Activated CD4-positive, alpha-beta T cell treated with anti-CD3 and anti-CD28 coated beads, Interleukin-2, amount 10 ng/mL, durations not matched to agents 24 days and 14 days (primary cell): Measurements from ENCODE around the gene PSMA8. TPM values are rescaled to one million over a fixed set of nuclear protein-coding genes. Genes with fewer than 3 reads are reported as not detected.
"Not testable (repeated sequence)": the region's sequence is repeated elsewhere in the genome, so short reads cannot be mapped to it uniquely, and the experiment has no call there.

ENCODE experiments used
- DNase-seq: peaks from one replicate; pipeline ENCODE4 v3.0.0; 2022
- H3K27ac Mint-ChIP-seq: one replicate; pipeline ENCODE4 v1.8.0; 2022; ENCODE audit warnings: mild to moderate bottlenecking, mixed read lengths
- H3K27me3 Mint-ChIP-seq: one replicate; pipeline ENCODE4 v1.8.0; 2022; ENCODE audit warnings: mixed read lengths
- H3K36me3 Mint-ChIP-seq: one replicate; pipeline ENCODE4 v1.8.0; 2022; ENCODE audit warnings: low read depth, mild to moderate bottlenecking, mixed read lengths
- H3K4me1 Mint-ChIP-seq: one replicate; pipeline ENCODE4 v1.8.0; 2021; ENCODE audit warnings: mixed read lengths
- H3K4me3 Mint-ChIP-seq: one replicate; pipeline ENCODE4 v1.8.0; 2022; ENCODE audit warnings: mild to moderate bottlenecking, moderate library complexity, mixed read lengths
- H3K9me3 Mint-ChIP-seq: one replicate; pipeline ENCODE4 v1.8.0; 2021; ENCODE audit warnings: mixed read lengths
- intact Hi-C: fragments of 100-400 bp; cut with micrococcal nuclease; formaldehyde crosslinking; loops from one replicate; pipeline ENCODE4 v1.15.1; 2023
- total RNA-seq: library from RNA; stranded (reverse); gene quantifications from 2 replicates; pipeline ENCODE4 v1.2.3, GENCODE V29; 2022

Gene PSMA8
- total RNA-seq, 1 donor from 2014 or later = 0.93 TPM

DNA sequence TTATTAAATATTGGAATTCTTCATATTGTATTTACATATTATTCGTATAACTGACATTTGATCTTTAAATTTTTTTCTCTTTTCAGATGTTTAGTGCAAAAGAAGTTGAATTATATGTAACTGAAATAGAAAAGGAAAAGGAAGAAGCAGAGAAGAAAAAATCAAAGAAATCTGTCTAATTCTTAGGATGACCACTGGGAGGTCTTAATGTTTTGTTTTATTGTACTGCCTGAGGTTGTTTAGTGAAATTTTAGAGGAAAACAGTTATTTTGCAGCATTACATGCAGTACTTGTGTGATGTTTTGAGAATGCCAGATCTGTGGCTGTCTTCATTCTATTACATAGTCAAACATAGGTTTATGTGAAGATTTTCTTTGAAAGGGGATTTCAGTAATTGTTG lies 58.6 kb downstream of the PSMA8 start:
- H3K36me3 Mint-ChIP-seq = no peaks in the 10 kb centered on the region
- DNase-seq = no peak
- H3K9me3 Mint-ChIP-seq = peaks cover 4% of the 10 kb centered on the region
- no peaks in the 10 kb centered on the region for H3K27me3 Mint-ChIP-seq
- H3K4me1 Mint-ChIP-seq = peaks cover 16% of the 10 kb centered on the region
- no peak overlapping the region for H3K4me3 Mint-ChIP-seq
- H3K27ac Mint-ChIP-seq = no peak overlapping the region
- intact Hi-C loops = loop anchor here (5.0 kb wide), 1 partner anchor 35 kb away; the partner anchor contains the start of gene TAF4B

DNA sequence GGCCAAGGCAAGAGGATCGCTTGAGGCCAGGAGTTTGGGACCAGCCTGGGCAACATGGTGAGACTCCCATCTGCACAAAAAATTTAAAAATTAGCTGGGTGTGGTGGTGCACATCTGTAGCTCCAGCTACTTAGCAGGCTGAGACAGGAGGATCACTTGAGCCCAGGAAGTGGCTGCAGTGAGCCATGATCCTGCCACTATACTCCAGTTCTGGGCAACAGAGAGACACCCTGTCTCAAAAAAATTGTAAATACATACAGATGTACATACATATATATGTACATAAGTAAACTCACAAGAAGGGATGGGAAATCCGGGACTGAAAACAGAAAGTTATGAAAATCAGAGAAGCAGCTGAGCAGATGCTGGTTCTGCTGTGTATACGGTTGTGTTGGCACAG lies 62.9 kb downstream of the PSMA8 start:
- H3K4me3 Mint-ChIP-seq = no peak overlapping the region
- H3K36me3 Mint-ChIP-seq = no peaks in the 10 kb centered on the region
- intact Hi-C loops = no loop called here
- H3K27ac Mint-ChIP-seq = no peak overlapping the region
- DNase-seq = no peak
- peaks cover 5% of the 10 kb centered on the region for H3K4me1 Mint-ChIP-seq
- no peaks in the 10 kb centered on the region for H3K9me3 Mint-ChIP-seq
- no peaks in the 10 kb centered on the region for H3K27me3 Mint-ChIP-seq

DNA sequence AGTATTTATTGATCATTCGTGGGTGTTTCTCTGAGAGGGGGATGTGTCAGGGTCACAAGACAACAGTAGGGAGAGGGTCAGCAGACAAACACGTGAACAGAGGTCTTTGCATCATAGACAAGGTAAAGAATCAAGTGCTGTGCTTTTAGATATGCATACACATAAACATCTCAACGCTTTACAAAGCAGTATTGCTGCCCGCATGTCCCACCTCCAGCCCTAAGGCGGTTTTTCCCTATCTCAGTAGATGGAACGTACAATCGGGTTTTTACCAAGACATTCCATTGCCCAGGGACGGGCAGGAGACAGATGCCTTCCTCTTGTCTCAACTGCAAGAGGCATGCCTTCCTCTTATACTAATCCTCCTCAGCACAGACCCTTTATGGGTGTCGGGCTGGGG lies 68.3 kb downstream of the PSMA8 start:
- H3K4me3 Mint-ChIP-seq, H3K36me3 Mint-ChIP-seq, H3K27ac Mint-ChIP-seq, intact Hi-C loops, H3K4me1 Mint-ChIP-seq, H3K27me3 Mint-ChIP-seq, DNase-seq, H3K9me3 Mint-ChIP-seq: not testable (repeated sequence)

DNA sequence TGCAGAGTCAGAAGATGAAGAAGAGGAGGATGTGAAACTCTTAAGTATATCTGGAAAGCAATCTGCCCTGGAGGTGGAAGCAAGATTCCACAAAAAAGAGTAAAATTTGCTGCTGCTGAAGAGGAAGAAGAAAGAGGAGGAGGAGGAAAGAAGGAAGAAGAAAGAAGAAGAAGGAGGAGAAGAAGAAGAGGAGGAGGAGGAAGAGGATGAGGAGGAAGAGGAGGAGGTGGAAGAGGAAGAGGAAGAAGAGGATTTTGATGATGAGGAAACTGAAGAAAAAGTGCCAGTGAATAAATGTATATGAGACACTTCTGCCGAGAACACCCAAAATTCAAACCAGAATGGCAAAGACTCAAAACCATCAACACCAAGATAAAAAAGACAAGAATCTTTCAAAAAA lies 71.6 kb downstream of the PSMA8 start:
- Mint-ChIP-seq H3K36me3 (no peaks in the 10 kb centered on the region), H3K27me3 (peaks cover 3% of the 10 kb centered on the region), H3K9me3 (peaks cover 3% of the 10 kb centered on the region), H3K27ac (no peak overlapping the region), H3K4me3 (no peak overlapping the region), H3K4me1 (peaks cover 4% of the 10 kb centered on the region)
- DNase-seq = no peak
- intact Hi-C loops = no loop called here

DNA sequence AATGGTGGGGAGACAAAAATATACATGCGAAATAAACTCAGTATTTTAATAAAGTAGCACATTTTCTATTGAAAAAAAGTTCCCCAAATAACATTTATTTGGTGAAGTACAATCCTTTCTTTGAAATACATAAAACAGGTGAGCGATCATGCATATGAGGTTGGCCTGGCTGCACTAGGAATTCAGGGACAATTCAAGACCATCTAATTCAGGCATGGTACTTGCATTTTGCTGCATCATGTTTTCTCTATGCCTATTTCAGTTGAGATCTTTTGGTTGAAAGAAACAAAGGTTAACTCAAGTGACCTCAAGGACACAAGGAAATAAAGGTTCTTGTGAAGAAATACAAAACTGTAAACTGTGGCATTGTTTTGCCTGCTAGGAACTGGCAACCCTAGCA lies 72.8 kb downstream of the PSMA8 start:
- Mint-ChIP-seq H3K9me3 (peaks cover 8% of the 10 kb centered on the region), H3K4me1 (peaks cover 4% of the 10 kb centered on the region), H3K27me3 (peaks cover 3% of the 10 kb centered on the region), H3K4me3 (no peak overlapping the region), H3K27ac (no peak overlapping the region), H3K36me3 (no peaks in the 10 kb centered on the region)
- no peak for DNase-seq
- intact Hi-C loops = no loop called here

DNA sequence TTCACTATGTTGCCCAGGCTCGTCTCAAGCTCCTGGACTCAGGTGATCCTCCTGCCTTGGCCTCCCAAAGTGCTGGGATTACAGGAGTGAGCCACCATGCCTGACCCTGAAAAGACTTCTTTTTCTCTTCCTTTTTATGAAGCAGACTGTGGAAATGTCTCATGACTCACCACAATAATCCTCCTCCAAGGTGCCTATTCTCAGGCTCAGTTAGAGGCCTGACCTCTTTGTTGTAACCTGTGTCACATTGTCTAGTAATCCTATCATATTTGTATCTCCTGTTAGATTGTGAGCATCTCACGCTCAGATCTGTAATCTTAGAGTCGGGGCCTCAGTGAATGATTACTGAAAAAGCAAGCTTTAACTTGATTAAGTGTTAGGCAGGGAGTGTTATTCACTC lies 74.3 kb downstream of the PSMA8 start:
- no peak overlapping the region for H3K4me3 Mint-ChIP-seq
- DNase-seq = no peak
- no peaks in the 10 kb centered on the region for H3K36me3 Mint-ChIP-seq
- peaks cover 4% of the 10 kb centered on the region for H3K4me1 Mint-ChIP-seq
- H3K9me3 Mint-ChIP-seq = peaks cover 10% of the 10 kb centered on the region
- intact Hi-C loops = no loop called here
- H3K27me3 Mint-ChIP-seq = peaks cover 3% of the 10 kb centered on the region
- no peak overlapping the region for H3K27ac Mint-ChIP-seq

DNA sequence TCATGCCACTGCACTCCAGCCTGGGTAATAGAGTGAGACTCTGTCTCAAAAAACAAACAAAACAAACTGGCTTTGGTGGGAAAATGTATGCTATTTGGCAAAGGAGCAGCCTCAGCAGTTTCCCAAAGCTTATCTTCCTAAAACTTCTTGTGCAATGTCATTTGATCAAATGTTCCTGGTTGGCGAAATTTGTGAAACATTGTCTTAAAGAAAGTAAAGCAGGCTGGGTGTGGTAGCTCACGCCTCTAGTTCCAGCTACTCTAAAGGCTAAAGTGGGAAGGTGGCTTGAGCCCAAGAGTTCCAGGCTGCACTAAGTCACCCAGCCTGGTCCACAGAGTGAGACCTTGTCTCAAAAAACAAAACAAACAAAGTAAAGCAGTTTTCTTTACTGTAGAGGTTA lies 75.3 kb downstream of the PSMA8 start:
- peaks cover 4% of the 10 kb centered on the region for H3K4me1 Mint-ChIP-seq
- H3K27me3 Mint-ChIP-seq = peaks cover 3% of the 10 kb centered on the region
- H3K27ac Mint-ChIP-seq = no peak overlapping the region
- DNase-seq = no peak
- H3K4me3 Mint-ChIP-seq = no peak overlapping the region
- H3K36me3 Mint-ChIP-seq = no peaks in the 10 kb centered on the region
- peaks cover 10% of the 10 kb centered on the region for H3K9me3 Mint-ChIP-seq
- intact Hi-C loops = no loop called here

DNA sequence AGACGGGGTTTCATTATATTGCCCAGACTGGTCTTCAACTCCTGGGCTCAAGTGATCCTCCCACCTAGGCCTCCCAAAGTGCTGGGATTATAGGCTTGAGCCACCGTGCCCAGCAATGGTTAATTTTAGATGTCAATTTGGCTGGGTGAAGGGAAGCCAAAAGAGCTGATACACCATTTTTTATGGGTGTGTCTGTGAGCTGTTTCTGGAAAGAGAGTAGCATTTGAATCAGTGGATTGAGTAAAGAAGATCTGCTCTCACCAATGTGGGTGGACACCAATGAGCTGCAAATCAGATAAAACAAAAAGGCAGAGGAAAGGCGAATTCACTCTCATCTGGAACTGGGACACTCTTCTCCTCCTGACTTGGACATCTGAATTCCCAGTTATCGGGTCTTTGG lies 76.5 kb downstream of the PSMA8 start:
- Mint-ChIP-seq H3K4me3 (no peak overlapping the region), H3K9me3 (peaks cover 10% of the 10 kb centered on the region), H3K4me1 (peaks cover 12% of the 10 kb centered on the region), H3K27ac (no peak overlapping the region), H3K36me3 (no peaks in the 10 kb centered on the region), H3K27me3 (peaks cover 1% of the 10 kb centered on the region)
- DNase-seq = no peak
- intact Hi-C loops = no loop called here

DNA sequence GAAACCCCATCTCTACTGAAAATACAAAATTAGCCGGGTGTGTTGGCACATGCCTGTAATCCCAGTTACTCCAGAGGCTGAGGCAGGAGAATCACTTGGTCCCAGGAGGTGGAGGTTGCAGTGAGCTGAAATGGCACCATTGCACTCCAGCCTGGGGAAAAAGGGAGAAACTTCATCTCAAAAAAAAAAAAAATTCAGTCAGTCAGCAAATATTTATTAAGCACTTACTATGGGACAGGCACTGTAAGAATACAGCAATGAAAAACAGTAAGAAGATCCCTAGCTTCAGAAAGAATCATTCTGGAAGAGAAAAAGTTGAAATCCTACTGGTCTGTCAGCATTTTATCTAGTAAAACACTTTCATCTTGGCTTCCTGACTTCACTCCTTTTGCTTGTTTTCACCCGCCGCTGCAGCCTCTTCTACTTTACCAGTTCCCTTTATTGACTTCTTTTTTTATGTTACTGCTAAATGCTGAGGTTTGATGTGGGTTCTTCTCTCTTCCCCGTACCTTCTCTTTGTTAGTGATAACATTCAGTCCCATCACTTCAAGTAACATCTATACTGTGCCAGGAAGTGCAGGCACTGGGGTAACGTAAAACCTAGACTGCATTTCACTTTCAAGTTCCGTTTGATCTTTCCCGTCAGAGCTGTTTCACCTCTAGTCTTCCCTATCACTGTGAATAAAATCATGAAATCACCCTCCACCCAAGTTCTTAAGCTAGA lies 81.7 kb downstream of the PSMA8 start:
- DNase-seq = peak; percentile 88
- H3K36me3 Mint-ChIP-seq = no peaks in the 10 kb centered on the region
- H3K9me3 Mint-ChIP-seq = peaks cover 6% of the 10 kb centered on the region
- H3K4me1 Mint-ChIP-seq = peaks cover 22% of the 10 kb centered on the region
- H3K27ac Mint-ChIP-seq = peak overlapping the region; percentile 91
- intact Hi-C loops = loop anchor here (1.0 to 2.0 kb wide), 2 partner anchors 11 to 17 kb away; partner anchors contain the start of gene TAF4B
- peak overlapping the region; percentile 85 for H3K4me3 Mint-ChIP-seq
- no peaks in the 10 kb centered on the region for H3K27me3 Mint-ChIP-seq

DNA sequence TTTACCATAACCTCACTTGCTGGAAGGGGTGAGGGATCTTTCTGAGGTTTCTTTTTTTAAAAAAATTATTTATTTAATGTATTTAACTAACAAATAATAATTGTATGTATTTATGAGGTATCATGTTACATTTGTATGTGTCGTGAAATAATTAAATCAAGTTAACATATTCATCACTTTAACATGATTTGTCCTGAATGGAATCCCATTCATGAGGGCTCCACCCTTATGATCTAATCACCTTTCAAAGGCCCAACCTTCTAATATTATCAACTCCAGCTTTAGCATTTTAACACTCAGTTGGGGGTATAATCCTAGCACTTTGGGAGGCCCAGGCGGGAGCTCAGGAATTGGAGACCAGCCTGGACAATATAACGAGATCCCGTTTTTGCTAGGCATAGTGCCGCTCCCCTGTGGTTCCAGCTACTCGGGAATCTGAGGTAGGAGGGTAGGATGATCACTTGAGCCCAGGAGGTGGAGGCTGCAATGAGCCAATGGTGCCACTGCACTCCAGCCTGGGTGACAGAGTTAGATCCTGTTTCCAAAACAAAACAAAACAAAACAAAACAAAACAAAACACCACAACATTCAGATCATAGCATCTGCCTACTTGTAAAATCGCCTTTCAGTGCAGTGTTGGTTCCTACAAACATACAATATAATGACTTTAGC lies 91.5 kb downstream of the PSMA8 start:
- H3K27ac Mint-ChIP-seq = no peak overlapping the region
- H3K27me3 Mint-ChIP-seq = peaks cover 8% of the 10 kb centered on the region
- peak overlapping the region; percentile 96 for H3K4me3 Mint-ChIP-seq
- peaks cover 26% of the 10 kb centered on the region for H3K4me1 Mint-ChIP-seq
- no peaks in the 10 kb centered on the region for H3K9me3 Mint-ChIP-seq
- intact Hi-C loops = loop anchor here (5.0 kb wide), 3 partner anchors 33 to 322 kb away; partner anchors contain the start of gene KCTD1
- H3K36me3 Mint-ChIP-seq = peaks cover 3% of the 10 kb centered on the region
- DNase-seq = peak; percentile 69

DNA sequence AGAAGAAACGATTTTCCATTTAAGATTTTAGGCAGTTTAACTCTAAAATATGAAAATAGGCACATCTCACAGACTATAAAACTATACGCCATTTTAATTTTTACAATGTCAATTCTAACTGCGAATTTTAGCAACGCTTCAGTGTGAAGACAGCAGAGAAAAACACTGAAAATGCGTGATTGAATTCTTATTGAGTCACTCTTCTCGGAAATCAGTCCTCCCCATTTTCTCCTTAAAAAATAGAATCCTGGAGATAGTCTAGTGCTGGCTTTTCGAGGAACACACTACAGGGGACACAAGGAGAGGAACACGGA lies 92.2 kb downstream of the PSMA8 start:
- Mint-ChIP-seq H3K27ac (peak overlapping the region; percentile 99), H3K9me3 (no peaks in the 10 kb centered on the region), H3K4me3 (peak overlapping the region; percentile 96), H3K36me3 (peaks cover 6% of the 10 kb centered on the region), H3K4me1 (peaks cover 32% of the 10 kb centered on the region), H3K27me3 (peaks cover 8% of the 10 kb centered on the region)
- no peak for DNase-seq
- intact Hi-C loops = loop anchor here (1.0 to 5.0 kb wide), 5 partner anchors 11 to 321 kb away; partner anchors contain the start of genes KCTD1 and SS18

DNA sequence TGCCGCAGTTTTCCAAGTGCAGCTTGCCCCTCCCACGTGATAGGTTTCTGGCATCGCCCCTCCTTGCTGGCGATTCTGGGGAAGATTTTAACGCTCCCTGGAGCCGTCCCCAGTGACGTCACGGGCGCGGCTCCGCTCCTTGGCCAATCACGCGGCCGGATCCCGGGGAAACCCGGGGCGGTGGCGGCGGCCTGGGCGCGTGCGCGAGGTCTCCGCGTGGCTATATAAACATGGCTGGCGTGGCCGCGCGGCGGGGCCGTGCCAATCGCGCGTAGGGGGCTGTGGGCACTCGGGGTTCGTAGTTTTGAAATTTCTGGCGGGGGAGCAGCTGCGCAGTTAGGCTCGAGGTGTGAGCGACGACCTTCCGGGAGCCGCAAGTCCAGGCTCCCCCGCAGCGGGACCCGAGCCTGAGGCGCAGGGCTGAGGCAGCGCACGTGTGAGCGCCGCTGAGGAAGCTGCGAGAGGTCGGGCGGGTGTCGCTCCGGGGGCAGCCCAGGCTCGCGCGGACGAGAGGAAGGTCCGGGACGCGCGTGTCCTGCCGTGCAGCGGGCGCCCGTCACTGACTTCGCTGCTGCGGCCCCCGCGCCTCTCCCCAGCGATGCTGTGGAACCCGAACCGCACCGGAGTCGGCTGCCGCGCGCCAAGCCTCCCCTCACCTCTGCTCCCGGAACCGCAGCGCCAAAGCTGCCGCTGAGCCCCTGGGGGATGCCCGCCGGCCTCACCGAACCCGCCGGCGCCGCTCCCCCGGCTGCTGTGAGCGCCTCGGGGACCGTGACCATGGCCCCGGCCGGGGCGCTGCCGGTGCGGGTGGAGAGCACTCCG lies 92.8 kb downstream of the PSMA8 start, which contains the start of gene TAF4B:
Gene TAF4B (plus strand): TSS at position 217 of the 822 bp plus-strand sequence. CDS start 489 bp downstream, at position 706.
- peaks cover 8% of the 10 kb centered on the region for H3K27me3 Mint-ChIP-seq
- H3K9me3 Mint-ChIP-seq = no peaks in the 10 kb centered on the region

DNA sequence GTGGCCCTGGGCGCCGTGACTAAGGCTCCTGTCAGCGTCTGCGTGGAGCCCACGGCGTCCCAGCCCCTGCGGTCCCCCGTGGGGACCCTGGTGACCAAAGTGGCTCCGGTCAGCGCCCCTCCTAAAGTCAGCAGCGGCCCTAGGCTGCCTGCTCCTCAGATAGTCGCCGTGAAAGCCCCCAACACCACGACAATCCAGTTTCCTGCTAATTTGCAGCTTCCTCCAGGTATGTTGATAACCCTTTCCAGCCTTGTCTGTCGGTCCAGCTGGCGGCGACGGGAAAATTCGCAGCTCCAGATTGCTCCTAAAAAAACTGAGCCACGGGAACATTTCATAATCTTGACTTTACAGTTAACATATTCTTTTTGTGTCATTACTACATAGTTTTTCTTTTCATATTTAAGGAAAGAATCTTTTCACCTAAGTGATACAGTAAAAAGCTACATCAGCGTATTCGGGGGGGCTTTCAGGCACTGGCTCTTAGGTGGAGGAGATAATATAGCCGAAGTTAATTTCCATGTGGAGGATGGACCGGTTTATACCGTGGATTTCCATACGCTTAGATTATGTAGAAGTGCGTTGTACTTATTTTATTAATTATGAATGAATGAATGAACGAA lies 93.5 kb downstream of the PSMA8 start:
- peaks cover 9% of the 10 kb centered on the region for H3K36me3 Mint-ChIP-seq
- no peak for DNase-seq
- H3K27me3 Mint-ChIP-seq = peaks cover 5% of the 10 kb centered on the region
- intact Hi-C loops = loop anchor here (5.0 kb wide), 3 partner anchors 35 to 320 kb away; partner anchors contain the start of gene KCTD1
- peaks cover 29% of the 10 kb centered on the region for H3K4me1 Mint-ChIP-seq
- H3K9me3 Mint-ChIP-seq = no peaks in the 10 kb centered on the region
- peak overlapping the region; percentile 89 for H3K27ac Mint-ChIP-seq
- peak overlapping the region; percentile 96 for H3K4me3 Mint-ChIP-seq

More for the DNA sequence above, 92.8 kb downstream of the PSMA8 start, which contains the start of gene TAF4B:
- Mint-ChIP-seq H3K27ac (peak within 1 kb of the TSS; percentile 99), H3K4me1 (peaks cover 32% of the 10 kb centered on the region), H3K36me3 (peaks cover 7% of the 10 kb centered on the region), H3K4me3 (peak within 1 kb of the TSS; percentile 96)
- intact Hi-C loops = loop anchor here (1.0 to 5.0 kb wide), 5 partner anchors 11 to 321 kb away; partner anchors contain the start of genes KCTD1 and SS18
- peak; percentile 99 for DNase-seq
